IPS-18c (cell line): ENCODE measurements around the gene RPL12.
A peak's percentile ranks its signal among the peaks of the same experiment; 100 is the strongest.

Experiments used
- H3K4me3 ChIP-seq: 2 replicates; pipeline ENCODE4 v1.7.0; 2013; ENCODE audit warnings: low read depth, mild to moderate bottlenecking, low read length, moderate library complexity; ENCODE audit not compliant: insufficient read depth
- H3K9me3 ChIP-seq: one replicate; pipeline ENCODE4 v1.6.1; 2013; ENCODE audit warnings: mild to moderate bottlenecking, low read length, moderate library complexity; ENCODE audit not compliant: control insufficient read depth, insufficient read depth

The RPL12 gene

GRCh38 chr9:127448112-127448805 lies 2.9 kb downstream of the RPL12 start:
- H3K4me3 ChIP-seq, result no peak overlapping the region
- no peaks in the 10 kb centered on the region for H3K9me3 ChIP-seq

GRCh38 chr9:127447416-127448111 lies 3.6 kb downstream of the RPL12 start:
- Histone ChIP-seq H3K4me3 (no peak overlapping the region), H3K9me3 (no peaks in the 10 kb centered on the region)

- Histone ChIP-seq H3K9me3 (no peaks in the 10 kb centered on the region), H3K4me3 (no peak overlapping the region)
Observed at GRCh38 chr9:127446713-127447415, 4.3 kb downstream of the RPL12 start.

GRCh38 chr9:127445851-127446712 lies 5.1 kb downstream of the RPL12 start:
- Histone ChIP-seq H3K9me3 (no peaks in the 10 kb centered on the region), H3K4me3 (no peak overlapping the region)

- H3K9me3 ChIP-seq, result no peaks in the 10 kb centered on the region
- no peak overlapping the region for H3K4me3 ChIP-seq
Observed at GRCh38 chr9:127444921-127445850, 6.0 kb downstream of the RPL12 start.

GRCh38 chr9:127444283-127444920 lies 6.8 kb downstream of the RPL12 start:
- Histone ChIP-seq H3K9me3 (no peaks in the 10 kb centered on the region), H3K4me3 (no peak overlapping the region)

GRCh38 chr9:127438394-127438793 lies 12.8 kb downstream of the RPL12 start:
- no peak overlapping the region for H3K4me3 ChIP-seq
- H3K9me3 ChIP-seq, result no peaks in the 10 kb centered on the region

- Histone ChIP-seq H3K4me3 (no peak overlapping the region), H3K9me3 (no peaks in the 10 kb centered on the region)
Observed at GRCh38 chr9:127437497-127438264, 13.5 kb downstream of the RPL12 start.

GRCh38 chr9:127430415-127430814 lies 20.8 kb downstream of the RPL12 start:
- no peak overlapping the region for H3K4me3 ChIP-seq

GRCh38 chr9:127428348-127428747 lies 22.9 kb downstream of the RPL12 start:
- Histone ChIP-seq H3K9me3 (no peaks in the 10 kb centered on the region), H3K4me3 (no peak overlapping the region)

More at GRCh38 chr9:127430415-127430814, 20.8 kb downstream of the RPL12 start:
- no peaks in the 10 kb centered on the region for H3K9me3 ChIP-seq

- no peaks in the 10 kb centered on the region for H3K9me3 ChIP-seq
- no peak overlapping the region for H3K4me3 ChIP-seq
Observed at GRCh38 chr9:127426756-127427155, 24.4 kb downstream of the RPL12 start.

- H3K4me3 ChIP-seq, result peak overlapping the region; percentile 99
- H3K9me3 ChIP-seq, result no peaks in the 10 kb centered on the region
Observed at GRCh38 chr9:127424676-127424999, 26.6 kb downstream of the RPL12 start.

- peak within 1 kb of the TSS; percentile 99 for H3K4me3 ChIP-seq
- no peaks in the 10 kb centered on the region for H3K9me3 ChIP-seq
Observed at GRCh38 chr9:127423934-127424675, 27.1 kb downstream of the RPL12 start, which contains the start of gene ZNF79. Gene ZNF79, plus strand, starts transcription at chr9:127424382. Its CDS starts 406 bp downstream, at chr9:127424788.

- no peaks in the 10 kb centered on the region for H3K9me3 ChIP-seq
- H3K4me3 ChIP-seq, result peak overlapping the region; percentile 99
Observed at GRCh38 chr9:127423476-127423933, 27.7 kb downstream of the RPL12 start.

GRCh38 chr9:127422787-127423186 lies 28.4 kb downstream of the RPL12 start:
- Histone ChIP-seq H3K9me3 (no peaks in the 10 kb centered on the region), H3K4me3 (peak overlapping the region; percentile 99)
